SK-N-SH (cell line): ENCODE results near the gene EPHX1.

Source experiments
- CTCF ChIP-seq: fragments of 200-600 bp; sonication (generic); IDR thresholded peaks from 2 replicates; pipeline ENCODE4 v1.6.1; 2017; ENCODE audit warnings: antibody characterized with exemption, mild to moderate bottlenecking, moderate library complexity
- ELF1 ChIP-seq: IDR thresholded peaks from 2 replicates; pipeline ENCODE4 v1.4.0; 2012
- JUND ChIP-seq: IDR thresholded peaks from 2 replicates; pipeline ENCODE4 v1.4.0; 2012
- NRF1 ChIP-seq: IDR thresholded peaks from 2 replicates; pipeline ENCODE4 v1.6.1; 2012; ENCODE audit warnings: low read depth, mild to moderate bottlenecking, low read length
- REST ChIP-seq: IDR thresholded peaks from 2 replicates; pipeline ENCODE4 v1.6.1; 2012; ENCODE audit warnings: mild to moderate bottlenecking, low read depth, low read length, moderate library complexity
- RXRA ChIP-seq: IDR thresholded peaks from 2 replicates; pipeline ENCODE4 v1.4.0; 2012; ENCODE audit warnings: low read depth, mild to moderate bottlenecking, borderline replicate concordance
- TEAD4 ChIP-seq: IDR thresholded peaks from 2 replicates; pipeline ENCODE4 v1.4.0; 2012; ENCODE audit warnings: mild to moderate bottlenecking, borderline replicate concordance; ENCODE audit not compliant: insufficient read depth

- TF ChIP-seq NRF1 (no peak), CTCF (no peak), REST (no peak), JUND (no peak), TEAD4 (no peak), RXRA (no peak), ELF1 (no peak)
Measured at GRCh38 chr1:225868631-225869330, 58.9 kb downstream of the EPHX1 start.
